Lung microvascular endothelial cell (primary cell): ENCODE data around the gene CBFA2T2. TPM values are rescaled to one million over a fixed set of nuclear protein-coding genes. Genes with fewer than 3 reads are reported as not detected.
A peak's percentile ranks its signal among the peaks of the same experiment; 100 is the strongest.

Experiments
- DNase-seq, 2 donors: peaks; one replicate each; pipeline versions ENCODE4 v3.0.0 to v3.0.0-alpha.2; 2010; ENCODE audit warnings: low read depth in 2 of 2
- total RNA-seq: library from RNA; depleted of rRNA; stranded (reverse); fragments of >200 nt; gene quantifications from 2 replicates; pipeline ENCODE4 v1.2.1, GENCODE V29; 2014

Gene CBFA2T2
- total RNA-seq, 1 donor from 2014 or later, result 3.2 TPM

DNA sequence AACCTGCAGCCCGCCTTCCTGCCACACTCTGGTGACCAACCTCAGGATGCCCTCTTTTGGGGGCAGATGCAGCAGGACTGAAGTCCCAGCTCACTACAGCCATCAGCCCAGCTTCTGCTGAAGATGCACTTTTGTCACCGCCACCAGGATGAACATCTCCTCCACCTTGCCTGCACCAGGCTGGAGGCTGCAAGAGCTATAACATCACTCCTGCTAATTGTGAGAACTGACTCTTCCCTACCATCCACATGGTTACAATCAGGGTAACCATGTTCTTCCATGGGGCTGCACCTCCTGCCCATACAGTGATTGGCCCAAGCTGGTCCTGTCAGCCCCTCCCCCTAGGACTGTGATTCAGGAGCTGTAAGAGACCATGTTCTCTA, 174.9 kb downstream of the CBFA2T2 start:
- no peak for DNase-seq

DNA sequence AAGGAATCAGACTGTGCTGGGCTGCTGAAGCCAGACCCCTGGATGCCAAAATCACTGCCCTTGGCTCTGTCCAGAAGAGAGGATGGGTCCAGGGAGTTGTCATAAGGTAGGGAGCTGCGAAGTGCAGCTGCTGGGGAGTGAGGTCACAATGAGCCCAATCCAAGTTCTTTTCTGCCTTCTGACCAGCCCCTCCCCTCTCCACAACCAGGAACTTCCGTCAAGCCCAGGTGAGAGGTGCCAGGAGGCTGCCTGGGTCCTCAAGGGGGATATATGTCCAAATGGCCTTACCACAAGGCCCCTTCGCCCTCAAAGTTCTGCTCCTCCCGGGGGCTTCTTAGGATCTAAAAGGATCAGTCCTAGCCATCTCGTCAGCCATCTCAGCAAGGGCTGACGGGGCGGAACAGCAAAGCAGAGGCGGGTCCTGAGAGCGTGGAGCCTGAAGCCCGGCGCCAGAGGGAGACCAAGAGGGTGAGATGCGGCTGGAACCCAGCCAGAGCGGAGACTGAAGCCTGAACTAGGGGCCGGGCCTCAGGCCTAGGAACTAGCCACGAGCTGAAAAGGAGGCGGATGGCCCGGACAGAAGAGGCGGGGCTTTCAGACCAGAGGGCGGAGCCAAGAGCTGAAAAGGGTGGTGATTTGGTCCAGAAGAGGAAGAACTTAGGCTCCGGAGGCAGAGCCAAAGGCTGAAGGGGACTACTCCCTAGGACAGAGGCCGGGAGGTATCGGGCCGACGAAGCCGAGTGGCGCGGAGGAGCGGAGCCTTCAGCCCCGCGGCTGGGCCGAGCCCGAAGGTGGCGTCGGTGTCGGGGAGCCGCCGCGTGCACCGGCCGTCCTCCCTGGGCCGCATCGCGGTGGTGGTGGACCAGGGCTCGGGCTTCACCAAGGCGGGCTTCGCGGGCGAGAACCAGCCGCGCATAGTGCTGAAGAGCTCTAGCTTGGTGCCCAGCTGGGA, 176.7 kb downstream of the CBFA2T2 start, which contains the start of gene ACTL10:
Gene ACTL10 (plus strand): TSS at position 651 of the 952 bp plus-strand sequence. CDS start 555 bp downstream, outside the sequence.
- DNase-seq, result peak; percentile 88 to 98

DNA sequence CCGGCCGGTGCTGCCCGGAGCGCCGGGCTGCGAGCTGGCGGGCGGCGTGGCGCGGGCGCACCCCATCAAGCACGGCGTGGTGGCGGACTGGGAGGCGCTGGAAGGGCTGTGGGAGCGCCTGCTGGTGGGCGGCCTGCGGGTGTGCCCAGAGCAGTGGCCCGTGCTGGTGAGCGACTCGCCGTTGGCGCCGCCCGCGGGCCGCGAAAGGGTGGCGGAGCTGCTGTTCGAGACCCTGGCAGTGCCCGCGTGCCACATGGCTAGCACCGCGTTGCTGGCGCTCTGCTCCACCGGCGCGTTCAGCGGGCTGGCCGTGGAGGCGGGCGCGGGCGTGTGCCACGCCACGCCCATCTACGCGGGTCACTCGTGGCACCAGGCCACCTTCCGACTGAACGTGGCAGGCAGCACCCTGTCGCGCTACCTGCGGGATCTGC, 177.4 kb downstream of the CBFA2T2 start:
- peak; percentile 45 to 53 for DNase-seq

DNA sequence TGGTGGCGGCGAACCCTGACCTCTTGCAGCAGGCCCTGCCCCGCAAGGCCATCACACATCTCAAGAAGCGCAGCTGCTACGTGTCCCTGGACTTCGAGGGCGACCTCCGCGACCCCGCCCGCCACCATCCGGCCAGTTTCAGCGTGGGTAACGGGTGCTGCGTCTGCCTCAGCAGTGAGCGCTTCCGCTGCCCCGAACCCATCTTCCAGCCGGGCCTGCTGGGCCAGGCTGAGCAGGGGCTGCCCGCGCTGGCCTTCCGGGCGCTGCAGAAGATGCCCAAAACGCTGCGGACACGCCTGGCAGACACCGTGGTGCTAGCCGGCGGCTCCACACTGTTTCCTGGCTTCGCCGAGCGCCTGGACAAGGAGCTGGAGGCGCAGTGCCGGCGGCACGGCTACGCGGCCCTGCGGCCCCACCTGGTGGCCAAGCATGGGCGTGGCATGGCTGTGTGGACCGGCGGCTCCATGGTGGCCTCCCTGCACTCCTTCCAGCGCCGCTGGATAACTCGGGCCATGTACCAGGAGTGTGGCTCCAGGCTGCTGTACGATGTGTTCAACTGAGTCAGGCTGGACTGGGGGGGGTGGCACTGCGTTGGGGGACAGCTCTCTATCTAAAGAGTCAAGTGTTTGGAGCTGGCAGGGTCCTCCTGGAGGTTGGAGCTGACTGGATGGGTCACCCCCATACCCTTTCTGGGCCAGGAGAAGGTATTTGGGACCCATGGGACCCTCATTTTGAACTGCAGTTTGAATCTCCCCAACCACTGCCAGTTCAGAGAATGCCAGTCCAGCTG, 178.0 kb downstream of the CBFA2T2 start:
- peak; percentile 84 for DNase-seq

DNA sequence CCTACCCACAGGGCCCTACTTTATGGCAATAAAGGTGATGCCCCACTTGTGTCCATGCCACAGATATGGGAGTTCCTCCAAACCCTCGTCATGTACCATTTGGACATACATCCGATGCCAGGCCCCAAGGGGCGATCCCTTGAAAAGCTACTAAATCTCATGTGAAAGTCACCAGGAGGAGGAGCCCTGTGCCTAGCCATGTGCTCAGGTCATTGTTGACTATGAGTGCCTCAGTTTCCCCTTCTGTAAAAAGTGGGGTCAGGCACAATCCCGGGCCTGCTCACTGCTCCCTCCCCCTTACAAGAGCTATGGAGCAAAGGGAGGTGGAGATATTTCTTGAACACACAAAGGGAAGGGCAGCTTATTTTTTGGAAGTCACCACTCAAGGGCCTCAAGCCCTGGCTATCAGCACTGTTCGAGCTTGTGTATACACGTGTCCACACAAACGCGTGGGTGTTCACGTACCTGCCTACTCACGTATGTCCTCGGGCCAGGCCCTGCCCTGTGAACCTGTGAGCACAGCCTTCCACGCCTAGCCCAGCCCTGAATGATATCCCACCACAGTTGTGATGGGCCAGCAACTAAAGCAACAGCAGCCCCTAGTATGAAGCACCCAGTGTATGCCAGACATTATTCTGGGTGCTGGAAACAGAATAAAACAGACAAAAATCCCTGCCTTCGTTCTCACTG, 178.7 kb downstream of the CBFA2T2 start:
- no peak for DNase-seq

DNA sequence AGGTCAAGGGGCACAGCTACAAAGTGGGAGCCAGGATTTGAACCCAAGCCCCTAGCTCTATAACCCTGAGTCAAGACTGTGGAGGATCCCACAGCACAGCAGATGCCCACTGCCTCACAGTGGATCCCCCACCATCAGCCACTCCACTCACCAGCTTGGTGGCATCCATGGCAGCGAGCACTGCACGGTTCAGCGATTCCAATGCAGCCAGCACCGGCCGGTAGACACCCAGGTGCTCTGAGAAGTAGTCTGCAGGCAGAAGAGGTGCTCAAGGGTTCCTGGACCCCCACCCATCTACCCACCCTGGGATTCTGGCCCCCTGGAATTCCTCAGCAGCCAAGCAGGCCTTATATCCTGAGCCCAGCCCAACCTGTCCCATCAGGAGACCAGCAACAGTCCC, 179.3 kb downstream of the CBFA2T2 start:
- no peak for DNase-seq

DNA sequence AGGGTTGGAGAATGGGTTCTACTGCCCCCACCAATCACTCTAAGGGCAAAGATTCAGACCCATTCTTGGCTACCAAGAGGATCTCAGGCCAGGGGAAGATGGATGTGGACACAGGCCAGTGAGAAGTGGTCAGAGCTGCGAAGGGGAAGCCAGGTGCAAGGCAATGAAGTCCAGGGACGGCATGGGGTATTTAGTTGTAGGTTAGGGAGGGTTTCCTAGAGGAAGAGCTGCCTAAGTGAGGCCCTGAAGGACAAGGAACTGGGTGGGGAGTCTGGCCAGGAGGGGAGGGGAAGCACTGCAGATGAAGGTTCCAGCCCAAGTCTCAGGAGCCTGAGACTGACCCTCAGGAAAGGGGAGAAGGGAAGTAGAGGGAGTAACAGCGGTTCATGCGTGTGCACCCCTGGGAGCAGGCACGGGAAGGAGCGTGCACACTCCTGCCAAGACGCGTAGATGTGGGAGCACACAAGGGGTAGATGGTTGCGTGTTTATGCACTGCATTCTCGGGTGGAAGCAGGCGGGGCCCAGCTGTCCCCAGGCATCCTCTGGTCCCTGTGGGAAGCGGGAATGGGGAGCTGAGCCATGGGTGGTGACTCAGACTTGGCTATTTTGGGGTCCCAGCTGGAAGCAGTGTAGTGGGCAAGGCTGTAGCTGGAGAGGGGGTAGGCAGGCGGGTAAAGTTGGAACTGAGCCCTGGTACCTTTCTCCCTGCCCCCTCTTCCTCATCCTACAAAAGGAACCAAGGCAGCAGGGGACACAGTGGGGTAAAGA, 180.2 kb downstream of the CBFA2T2 start:
- no peak for DNase-seq

DNA sequence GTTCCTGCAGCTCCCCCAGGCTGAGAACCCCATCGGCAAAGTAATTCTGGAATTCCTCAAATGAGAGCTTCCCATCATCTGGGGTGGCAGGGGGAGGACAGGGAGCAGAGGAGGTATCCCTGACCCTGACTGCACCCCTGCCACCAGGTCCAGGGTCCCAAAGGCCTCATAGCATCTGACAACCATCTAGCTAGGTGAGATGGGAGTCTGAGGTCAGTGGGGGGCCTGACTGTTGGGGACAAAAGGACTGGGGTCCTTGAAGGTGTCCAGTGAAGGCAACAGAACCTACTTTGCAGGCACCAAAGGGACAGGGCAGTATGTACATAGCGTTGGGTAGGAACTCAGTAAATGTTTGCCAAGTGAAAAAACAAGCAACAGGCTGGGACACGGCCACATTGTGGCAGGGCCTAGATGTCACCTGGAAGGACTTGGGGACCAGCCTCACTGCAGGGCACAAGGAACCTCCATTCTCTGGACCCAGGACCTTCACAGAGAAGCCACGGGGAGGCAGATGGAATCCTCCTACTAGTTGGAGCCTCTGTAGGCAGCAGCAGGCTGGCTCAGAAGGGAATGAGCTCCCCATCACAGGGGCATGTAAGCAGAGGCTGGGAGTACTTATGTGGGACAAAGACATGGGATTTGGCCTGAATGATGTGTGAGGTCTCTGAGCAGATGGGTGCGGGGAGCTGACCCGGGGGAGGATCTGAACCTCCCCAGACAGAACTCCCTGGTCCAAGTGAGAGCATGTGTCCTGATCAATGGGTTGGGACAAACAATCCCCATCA, 181.0 kb downstream of the CBFA2T2 start:
- no peak for DNase-seq

DNA sequence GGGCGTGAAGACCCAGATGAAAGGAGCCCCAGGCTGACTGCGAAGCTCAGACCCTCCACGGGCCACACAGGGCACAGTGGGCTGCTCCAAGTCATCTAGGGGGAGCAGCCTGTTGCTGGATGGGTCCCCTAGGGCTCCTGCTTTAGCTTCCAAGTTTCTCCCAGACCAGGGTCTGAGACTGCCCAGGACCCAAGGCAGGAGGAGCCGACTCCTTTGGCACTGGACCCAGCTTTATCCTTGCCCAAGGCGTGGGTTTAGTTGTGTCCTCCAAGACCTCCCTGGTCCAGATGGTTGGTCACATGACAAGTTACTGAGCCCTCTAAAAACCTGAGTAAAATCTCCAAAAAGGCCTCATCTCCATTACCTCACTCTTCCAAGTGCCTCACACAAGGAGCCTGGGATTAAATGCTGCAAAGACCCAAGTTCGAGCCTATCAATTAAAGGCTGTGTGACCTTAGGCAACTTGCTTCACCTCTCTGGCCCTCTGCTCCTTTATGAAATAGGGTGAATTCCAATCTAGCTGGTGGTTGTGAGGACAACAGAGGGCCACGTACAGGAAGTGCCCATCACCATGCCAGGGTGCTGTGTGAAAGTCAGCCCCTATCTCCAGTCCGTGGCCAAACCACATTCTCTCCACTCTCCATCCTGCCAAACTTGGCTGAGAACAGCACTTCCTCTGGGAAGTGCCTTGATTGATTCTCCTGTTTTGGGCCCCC, 181.8 kb downstream of the CBFA2T2 start:
- no peak for DNase-seq

DNA sequence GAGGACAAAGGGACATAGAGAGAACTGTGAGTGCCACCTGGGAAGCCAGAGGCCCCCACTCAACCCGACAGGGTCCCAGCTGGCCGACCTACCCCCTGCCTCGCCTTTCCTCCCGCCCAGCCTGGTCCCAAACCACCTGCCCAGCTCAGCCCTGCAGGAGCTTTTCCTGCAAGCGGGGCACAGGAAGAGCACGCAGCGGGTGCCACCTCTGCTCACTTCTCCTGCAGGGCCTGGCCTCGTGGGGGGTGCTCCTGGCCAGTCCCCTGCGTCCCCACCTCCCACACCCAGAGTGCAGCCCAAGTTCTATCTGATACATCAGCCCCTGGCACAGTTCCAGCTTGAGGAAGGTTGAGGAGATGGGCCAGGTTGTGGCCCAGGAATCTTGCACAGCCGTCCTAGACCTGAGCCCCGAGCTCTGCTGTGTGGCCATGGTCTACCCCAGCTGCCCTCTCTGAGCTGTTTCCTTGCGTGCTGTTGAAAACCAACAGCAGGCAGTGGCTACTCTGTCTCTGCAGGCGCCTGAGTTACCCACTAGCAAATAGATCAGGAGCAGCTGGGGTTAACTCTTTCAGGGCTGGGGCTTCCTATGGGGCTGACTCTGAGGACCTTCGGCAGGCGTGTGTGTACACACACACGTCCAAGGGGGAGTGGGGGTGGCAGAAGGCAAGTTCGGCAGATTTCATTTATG, 182.7 kb downstream of the CBFA2T2 start:
- no peak for DNase-seq

DNA sequence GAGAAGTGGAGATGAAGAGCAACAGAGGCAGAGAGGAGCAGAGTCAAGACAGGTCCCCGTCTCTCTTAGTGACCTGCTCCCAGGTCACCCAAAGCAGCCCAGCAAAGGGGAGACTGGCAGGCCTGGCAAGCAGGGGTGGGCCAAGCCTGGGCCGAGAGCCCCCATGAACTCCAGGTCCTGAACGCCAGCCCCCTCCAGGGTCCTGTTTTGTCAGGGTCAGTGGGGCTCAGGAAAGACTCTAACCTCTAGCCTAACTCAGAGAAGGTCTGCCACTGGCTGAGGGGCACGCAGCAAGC, 183.2 kb downstream of the CBFA2T2 start:
- no peak for DNase-seq

DNA sequence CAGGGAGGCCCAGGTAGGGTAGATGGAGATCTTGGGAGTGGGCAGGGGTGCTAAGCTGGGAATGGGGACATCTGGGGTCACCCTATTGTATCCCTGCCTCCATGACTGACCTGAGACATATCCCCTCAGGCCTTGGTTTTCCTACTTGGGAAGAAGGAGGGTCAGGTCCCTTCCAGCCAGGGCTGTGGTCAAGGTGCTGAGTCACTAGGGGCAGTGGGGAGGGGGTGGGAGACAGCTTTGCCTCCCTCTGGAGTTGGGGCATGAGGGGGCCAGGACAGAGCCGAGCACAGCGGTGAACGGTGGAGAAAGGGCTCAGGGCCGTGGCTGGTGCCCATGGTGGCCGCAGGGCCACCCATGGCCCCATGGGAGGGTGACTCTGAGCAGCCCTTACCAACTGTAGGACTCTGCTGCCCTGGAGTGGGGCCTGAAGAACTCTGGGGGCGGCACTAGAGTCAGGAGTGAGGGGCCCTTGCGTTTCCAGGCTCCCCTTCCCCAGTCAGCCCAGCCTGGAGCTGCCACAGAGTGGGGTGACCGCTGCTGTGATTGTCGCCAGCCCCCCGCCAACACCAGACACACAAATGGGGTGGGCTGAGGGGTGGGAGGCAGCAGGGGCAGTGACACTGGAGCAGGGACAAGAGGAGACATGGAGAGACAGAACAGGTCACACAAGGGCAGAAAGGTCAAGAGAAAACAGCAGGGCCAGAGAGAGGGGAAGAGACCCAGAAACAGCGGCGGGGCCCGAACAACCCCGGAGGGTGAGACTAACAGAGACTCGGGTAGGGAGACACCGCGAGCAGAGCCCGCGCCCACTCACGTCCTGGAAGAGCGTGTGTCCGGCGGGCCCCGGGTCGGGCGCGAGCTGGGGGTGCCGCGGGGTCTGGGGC, 183.8 kb downstream of the CBFA2T2 start:
- no peak for DNase-seq

DNA sequence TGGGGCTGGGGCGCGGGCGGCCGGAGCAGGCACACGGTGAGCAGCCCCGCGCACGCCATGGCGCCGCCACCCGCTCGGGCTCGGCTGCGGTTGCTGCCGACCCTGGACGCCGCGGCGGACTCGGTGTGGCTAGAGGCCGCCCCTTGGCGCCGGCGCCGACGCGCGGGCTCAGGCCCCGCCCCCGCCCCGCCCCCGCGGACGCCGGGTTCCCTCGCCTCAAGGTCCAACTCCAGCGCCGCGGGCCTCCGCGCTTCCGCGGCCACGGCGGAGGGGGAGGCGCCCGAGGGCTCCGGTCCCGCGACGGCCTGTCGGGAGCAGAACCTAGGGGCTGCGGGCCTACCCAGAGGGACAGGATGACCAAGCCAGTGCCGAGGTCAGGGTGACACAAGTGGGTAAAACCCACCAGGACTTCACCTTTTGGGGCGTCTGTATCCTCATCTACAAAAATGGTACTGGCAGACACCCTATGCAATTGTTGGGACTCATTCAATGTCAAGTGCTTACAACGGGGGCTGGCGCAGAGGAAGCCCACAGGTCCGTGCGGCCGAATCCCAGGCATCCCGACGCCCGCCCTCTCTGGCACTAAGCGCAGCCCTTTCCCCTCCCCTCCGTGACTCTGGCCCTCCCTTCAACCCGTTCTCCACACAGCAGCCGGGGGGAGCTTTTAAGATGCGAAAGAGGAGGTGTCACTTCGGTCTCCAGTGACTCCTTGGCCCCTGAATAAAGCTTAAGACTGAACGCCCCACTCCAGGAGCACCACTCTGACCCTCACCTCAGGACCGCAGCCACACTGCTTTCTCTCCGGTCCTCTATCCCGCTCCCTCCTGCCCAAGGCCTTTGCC, 184.6 kb downstream of the CBFA2T2 start, which contains the start of gene NECAB3:
Gene NECAB3 (minus strand): TSS at position 135 of the 842 bp plus-strand sequence. CDS start 76 bp downstream, at position 59.
- peak; percentile 73 to 78 for DNase-seq

DNA sequence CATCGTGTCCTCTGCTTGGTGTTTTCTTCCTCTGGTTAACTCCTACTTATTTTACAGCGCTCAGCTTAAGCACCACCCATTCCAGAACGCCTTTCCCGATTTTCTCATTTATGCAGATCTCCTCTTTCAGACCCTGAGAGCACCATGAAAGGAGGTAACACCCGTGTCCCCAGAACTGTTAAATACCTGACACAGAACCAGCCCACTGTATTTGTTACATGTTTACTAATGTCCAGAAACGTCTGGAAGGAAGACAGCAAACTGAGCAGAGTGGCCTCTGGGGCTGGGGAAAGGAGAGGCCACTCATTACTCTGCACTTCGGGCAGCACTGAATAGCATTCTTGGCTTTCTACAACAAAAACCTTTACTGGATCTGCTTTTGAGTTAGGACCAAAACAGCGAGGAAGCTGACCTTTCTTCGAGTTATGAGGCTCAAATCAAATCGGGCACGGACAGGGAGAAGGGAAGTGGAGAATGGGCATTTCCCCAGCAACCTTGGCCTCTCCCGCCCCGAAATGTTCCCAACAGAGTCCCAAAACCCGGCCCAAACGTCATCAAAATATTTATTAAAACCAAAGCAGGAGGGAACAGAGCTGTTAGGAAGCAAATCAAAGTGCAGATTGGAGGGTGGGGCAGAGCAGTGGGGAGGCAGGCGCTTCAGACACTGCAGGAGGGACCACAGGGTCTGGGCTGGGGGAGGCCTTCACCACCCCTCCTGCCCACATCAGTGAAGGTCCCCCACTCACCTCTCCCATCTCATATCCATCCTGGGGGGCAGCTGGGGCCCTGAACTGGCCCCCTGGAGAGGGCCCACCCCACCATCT, 185.5 kb downstream of the CBFA2T2 start:
- DNase-seq, result no peak

DNA sequence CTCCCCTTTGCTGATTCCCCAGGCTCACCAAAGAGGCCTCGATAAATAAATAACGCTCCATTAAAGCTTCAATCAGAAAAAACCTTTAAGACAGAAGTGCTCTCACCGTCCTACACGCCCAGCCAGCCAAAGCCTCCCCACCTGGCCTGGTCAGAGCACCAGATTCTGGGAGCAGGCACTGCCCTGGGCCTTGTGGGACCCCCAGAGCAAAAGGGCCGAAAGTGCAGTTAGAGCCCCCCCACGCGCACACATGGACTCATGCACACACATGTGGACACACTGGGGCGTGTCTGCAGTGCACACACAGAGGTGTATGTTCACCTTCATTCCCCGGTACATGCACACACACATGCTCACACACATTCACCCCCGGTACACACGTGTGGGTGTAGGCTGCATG, 186.2 kb downstream of the CBFA2T2 start:
- DNase-seq, result no peak
